ENCODE results near the gene SERINC3. TPM values are rescaled to one million over a fixed set of nuclear protein-coding genes. Genes with fewer than 3 reads are reported as not detected.

Gene SERINC3
- total and polyA plus RNA-seq, 2 of the 13 experiments (the other 11 are each of a cell fraction or from before 2014, with no cell fraction given), result 82.0 to 226 TPM

DNA sequence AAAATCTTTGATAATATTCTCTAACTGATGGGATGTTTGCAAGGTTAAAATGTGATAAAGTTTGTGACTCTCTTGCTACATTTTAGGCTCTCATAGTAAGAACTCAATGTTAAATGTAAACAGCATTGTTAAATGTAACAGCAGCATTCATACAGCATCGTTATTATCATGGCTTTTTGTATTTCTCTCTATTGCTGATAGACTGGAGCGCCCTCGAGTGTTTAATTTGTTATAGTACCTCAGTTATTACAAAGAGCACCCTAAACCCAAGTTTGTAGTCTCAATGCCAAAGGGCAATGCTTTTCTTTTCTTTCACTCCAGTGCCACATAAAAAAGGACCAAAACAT is 61.1 kb downstream of the SERINC3 start:
- H3K4me1 ChIP-seq (ENCODE audit: insufficient read depth, low read length), result peaks cover 69% of the 10 kb centered on the region
- in situ Hi-C loops (cut with HindIII; ENCODE audit: extremely low pct_ligation_motif_present, low pct_unique_long_range_greater_than_20kb), result loop anchor here (5.0 kb wide), 1 partner anchor 68 kb away; no protein-coding TSS in a partner anchor
- peak overlapping the region; percentile 72 for H3K4me2 ChIP-seq (ENCODE audit: low read depth, low read length)
- H3K36me3 ChIP-seq (replicated peaks in 1 of 2; ENCODE audit: control insufficient read depth in 1 of 2, insufficient read depth in 2 of 2, low read length in 2 of 2), result no peaks in the 10 kb centered on the region
- peak overlapping the region; percentile 87 for H2AFZ ChIP-seq (ENCODE audit: low read length)
- H3K4me3 ChIP-seq (replicated peaks in 1 of 3; ENCODE audit: insufficient read depth in 1 of 3, low read depth in 2 of 3, low read length in 3 of 3), result peak overlapping the region; percentile 6 to 55 (median 18); a peak in 4 of 6 replicates
- H4K20me1 ChIP-seq (ENCODE audit: insufficient read depth, low read length), result no peaks in the 10 kb centered on the region
- H3K27me3 ChIP-seq (ENCODE audit: control insufficient read depth in 1 of 2, insufficient read depth in 2 of 2, low read length in 2 of 2), result no peaks in the 10 kb centered on the region
- CTCF ChIA-PET (ENCODE audit: low intra/inter-chr PET ratio, low total read pairs), result interaction anchor here (0.7 to 2.6 kb wide), 9 partner anchors 50 to 245 kb away, joined by 3 to 29 read pairs (median 6); no protein-coding TSS in a partner anchor
- ATAC-seq (peak; percentile 60), DNase-seq (ENCODE audit: low spot score) (peak; percentile 73), FAIRE-seq (peak; percentile 15)
- intact Hi-C loops (cut with micrococcal nuclease; ENCODE audit: unreplicated experiment), result loop anchor here (1.0 to 2.0 kb wide), 4 partner anchors 26 to 76 kb away; no protein-coding TSS in a partner anchor
- 0% methylated on average over 3 of the region's 3 CpGs for WGBS (ENCODE audit: low lambda C conversion rate)
- POLR2A ChIA-PET, result interaction anchor here (0.9 to 1.5 kb wide), 14 partner anchors 11 to 249 kb away, joined by 3 to 11 read pairs (median 4); partner anchors contain the start of gene TTPAL
- H3K9me3 ChIP-seq (ENCODE audit: low read length), result no peaks in the 10 kb centered on the region
- peak overlapping the region; percentile 58 for H3K27ac ChIP-seq (ENCODE audit: extremely low read length, insufficient read depth, low read length)
- no TSS peak for BruUV-seq (replicated peaks)
- H3K79me2 ChIP-seq (ENCODE audit: insufficient read depth, low read length), result no peaks in the 10 kb centered on the region
- peak overlapping the region; percentile 45 for H3K9ac ChIP-seq (ENCODE audit: insufficient read depth, low read depth, low read length)
- TF ChIP-seq ZNF839 (CRISPR knock-in tag; IDR thresholded peaks at IDR 0.05; ENCODE audit: borderline replicate concordance) (no peak), CREB1 (IDR thresholded peaks at IDR 0.05) (no peak), CREB1 (CRISPR knock-in tag; IDR thresholded peaks at IDR 0.05) (peak; percentile 40; the same call in 1 of the 2 replicates), ISX (CRISPR knock-in tag; conservative IDR thresholded peaks at IDR 0.05) (no peak), MIXL1 (CRISPR knock-in tag; IDR thresholded peaks at IDR 0.05) (peak; percentile 77; the same call in 1 of the 2 replicates), NCOA2 (CRISPR knock-in tag; IDR thresholded peaks at IDR 0.05) (no peak), ZSCAN25 (CRISPR knock-in tag; IDR thresholded peaks at IDR 0.05) (0 out of 2 replicates have a peak, but pooled peaks have one; percentile 17), ZKSCAN1 (IDR thresholded peaks at IDR 0.05; ENCODE audit: low read length) (no peak), FOXJ3 (CRISPR knock-in tag; IDR thresholded peaks at IDR 0.05; ENCODE audit: borderline replicate concordance) (no peak), CHD2 (IDR thresholded peaks at IDR 0.05; ENCODE audit: low read depth, low read length) (no peak), YEATS4 (CRISPR knock-in tag; IDR thresholded peaks at IDR 0.05; ENCODE audit: borderline replicate concordance) (0 out of 2 replicates have a peak, but pooled peaks have one; percentile 36), SCMH1 (CRISPR knock-in tag; IDR thresholded peaks at IDR 0.05; ENCODE audit: borderline replicate concordance) (no peak), ZNF138 (CRISPR knock-in tag; IDR thresholded peaks at IDR 0.05; ENCODE audit: low read depth) (no peak), TBX3 (IDR thresholded peaks at IDR 0.05; ENCODE audit: borderline replicate concordance) (no peak), ZNF24 (IDR thresholded peaks at IDR 0.05) (0 out of 2 replicates have a peak, but pooled peaks have one; percentile 20), AKAP8 (CRISPR knock-in tag; IDR thresholded peaks at IDR 0.05) (no peak), ARHGAP35 (CRISPR knock-in tag; IDR thresholded peaks at IDR 0.05; ENCODE audit: borderline replicate concordance) (no peak), RORA (CRISPR knock-in tag; IDR thresholded peaks at IDR 0.05) (no peak)
- TF ChIP-seq, protein P1, sequence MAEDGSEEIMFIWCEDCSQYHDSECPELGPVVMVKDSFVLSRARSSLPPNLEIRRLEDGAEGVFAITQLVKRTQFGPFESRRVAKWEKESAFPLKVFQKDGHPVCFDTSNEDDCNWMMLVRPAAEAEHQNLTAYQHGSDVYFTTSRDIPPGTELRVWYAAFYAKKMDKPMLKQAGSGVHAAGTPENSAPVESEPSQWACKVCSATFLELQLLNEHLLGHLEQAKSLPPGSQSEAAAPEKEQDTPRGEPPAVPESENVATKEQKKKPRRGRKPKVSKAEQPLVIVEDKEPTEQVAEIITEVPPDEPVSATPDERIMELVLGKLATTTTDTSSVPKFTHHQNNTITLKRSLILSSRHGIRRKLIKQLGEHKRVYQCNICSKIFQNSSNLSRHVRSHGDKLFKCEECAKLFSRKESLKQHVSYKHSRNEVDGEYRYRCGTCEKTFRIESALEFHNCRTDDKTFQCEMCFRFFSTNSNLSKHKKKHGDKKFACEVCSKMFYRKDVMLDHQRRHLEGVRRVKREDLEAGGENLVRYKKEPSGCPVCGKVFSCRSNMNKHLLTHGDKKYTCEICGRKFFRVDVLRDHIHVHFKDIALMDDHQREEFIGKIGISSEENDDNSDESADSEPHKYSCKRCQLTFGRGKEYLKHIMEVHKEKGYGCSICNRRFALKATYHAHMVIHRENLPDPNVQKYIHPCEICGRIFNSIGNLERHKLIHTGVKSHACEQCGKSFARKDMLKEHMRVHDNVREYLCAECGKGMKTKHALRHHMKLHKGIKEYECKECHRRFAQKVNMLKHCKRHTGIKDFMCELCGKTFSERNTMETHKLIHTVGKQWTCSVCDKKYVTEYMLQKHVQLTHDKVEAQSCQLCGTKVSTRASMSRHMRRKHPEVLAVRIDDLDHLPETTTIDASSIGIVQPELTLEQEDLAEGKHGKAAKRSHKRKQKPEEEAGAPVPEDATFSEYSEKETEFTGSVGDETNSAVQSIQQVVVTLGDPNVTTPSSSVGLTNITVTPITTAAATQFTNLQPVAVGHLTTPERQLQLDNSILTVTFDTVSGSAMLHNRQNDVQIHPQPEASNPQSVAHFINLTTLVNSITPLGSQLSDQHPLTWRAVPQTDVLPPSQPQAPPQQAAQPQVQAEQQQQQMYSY (CRISPR knock-in tag; IDR thresholded peaks at IDR 0.05), result peak; percentile 14; the same call in 1 of the 2 replicates
- TF ChIP-seq, protein P2, sequence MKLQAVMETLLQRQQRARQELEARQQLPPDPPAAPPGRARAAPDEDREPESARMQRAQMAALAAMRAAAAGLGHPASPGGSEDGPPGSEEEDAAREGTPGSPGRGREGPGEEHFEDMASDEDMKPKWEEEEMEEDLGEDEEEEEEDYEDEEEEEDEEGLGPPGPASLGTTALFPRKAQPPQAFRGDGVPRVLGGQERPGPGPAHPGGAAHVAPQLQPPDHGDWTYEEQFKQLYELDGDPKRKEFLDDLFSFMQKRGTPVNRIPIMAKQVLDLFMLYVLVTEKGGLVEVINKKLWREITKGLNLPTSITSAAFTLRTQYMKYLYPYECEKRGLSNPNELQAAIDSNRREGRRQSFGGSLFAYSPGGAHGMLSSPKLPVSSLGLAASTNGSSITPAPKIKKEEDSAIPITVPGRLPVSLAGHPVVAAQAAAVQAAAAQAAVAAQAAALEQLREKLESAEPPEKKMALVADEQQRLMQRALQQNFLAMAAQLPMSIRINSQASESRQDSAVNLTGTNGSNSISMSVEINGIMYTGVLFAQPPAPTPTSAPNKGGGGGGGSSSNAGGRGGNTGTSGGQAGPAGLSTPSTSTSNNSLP (IDR thresholded peaks at IDR 0.05; ENCODE audit: low read depth, low read length), result peak; percentile 85
